AG09319 (cell line): ENCODE data around the gene FCHO2.

ENCODE experiments used
- DNase-seq: peaks from one replicate; pipeline ENCODE4 v3.0.0-alpha.2; 2010; ENCODE audit warnings: low read depth; ENCODE audit errors: extremely low read depth
- CTCF ChIP-seq: IDR thresholded peaks from 2 replicates; pipeline ENCODE4 v1.5.1; 2011; ENCODE audit warnings: low read depth, mild to moderate bottlenecking, inconsistent platforms, low read length, moderate library complexity

FCHO2 gene

GRCh38 chr5:73110190-73110589 lies 154.3 kb downstream of the FCHO2 start:
- no peak for DNase-seq
- no peak for TF ChIP-seq CTCF

- no peak for DNase-seq
- TF ChIP-seq CTCF: no peak
Observed at GRCh38 chr5:73111536-73111935, 155.7 kb downstream of the FCHO2 start.

GRCh38 chr5:73112359-73112758 lies 156.5 kb downstream of the FCHO2 start:
- DNase-seq: no peak
- TF ChIP-seq CTCF: no peak

- DNase-seq: no peak
- no peak for TF ChIP-seq CTCF
Observed at GRCh38 chr5:73114044-73114688, 158.3 kb downstream of the FCHO2 start.

- DNase-seq: peak; percentile 76
- TF ChIP-seq CTCF: no peak; the same call in 1 of the 2 replicates
Observed at GRCh38 chr5:73115399-73116051, 159.7 kb downstream of the FCHO2 start.

GRCh38 chr5:73116506-73116905 lies 160.7 kb downstream of the FCHO2 start:
- no peak for TF ChIP-seq CTCF
- no peak for DNase-seq

- no peak for DNase-seq
- TF ChIP-seq CTCF: no peak
Observed at GRCh38 chr5:73117088-73117740, 161.4 kb downstream of the FCHO2 start.
